GM18907 (cell line): ENCODE measurements around the gene DNAH9.

Experiments used
- ATAC-seq: cut with Tn5 transposase; IDR thresholded peaks from one replicate; pipeline ENCODE4 v1.9.1; 2021; ENCODE audit warnings: mild to moderate bottlenecking, moderate library complexity; ENCODE audit not compliant: unreplicated experiment

The DNAH9 gene

GRCh38 chr17:11739351-11739750 is 141.1 kb downstream of the DNAH9 start:
- ATAC-seq = no peak

DNA sequence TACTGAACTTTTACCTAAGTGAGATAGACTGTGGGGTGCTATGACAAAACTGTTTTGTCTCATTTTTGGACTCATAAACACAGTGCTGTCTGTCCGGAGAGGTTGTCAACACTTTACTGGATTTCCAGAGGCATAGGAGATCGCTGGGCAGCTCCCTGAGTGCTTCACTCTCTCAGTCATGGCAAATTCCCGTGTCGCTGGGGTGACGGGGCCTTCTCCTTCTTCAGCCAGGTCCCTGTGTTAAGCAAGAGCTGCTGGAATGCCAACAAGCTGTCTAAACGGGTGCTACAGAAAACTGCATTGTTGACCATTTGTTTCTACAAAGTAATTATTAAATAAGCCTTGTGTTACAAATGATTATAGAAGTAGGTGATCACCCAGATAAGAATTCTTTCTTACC is 141.6 kb downstream of the DNAH9 start:
- no peak for ATAC-seq

DNA sequence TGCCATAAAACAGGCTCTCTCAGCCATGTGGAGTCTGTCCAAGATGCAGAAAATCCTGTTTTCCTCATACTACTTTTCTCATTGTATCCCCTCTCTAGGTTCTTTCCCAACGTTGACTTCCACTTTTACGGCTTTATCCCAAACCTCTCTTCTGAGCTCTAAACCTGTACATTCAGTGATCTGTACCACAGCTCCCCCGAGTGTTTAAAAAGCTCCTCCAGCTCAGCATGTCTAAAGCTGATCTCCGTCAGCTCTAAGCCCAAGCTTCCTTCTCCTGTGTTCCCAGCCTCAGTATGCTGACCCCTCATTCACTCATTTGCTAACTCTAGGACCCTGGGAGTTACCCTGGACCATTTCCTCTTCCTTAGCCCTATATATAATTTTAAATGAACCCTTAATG is 144.6 kb downstream of the DNAH9 start:
- ATAC-seq = no peak

- ATAC-seq = no peak
Measured at GRCh38 chr17:11744696-11745095, 146.4 kb downstream of the DNAH9 start.

- ATAC-seq = no peak
Measured at GRCh38 chr17:11747441-11747840, 149.2 kb downstream of the DNAH9 start.

DNA sequence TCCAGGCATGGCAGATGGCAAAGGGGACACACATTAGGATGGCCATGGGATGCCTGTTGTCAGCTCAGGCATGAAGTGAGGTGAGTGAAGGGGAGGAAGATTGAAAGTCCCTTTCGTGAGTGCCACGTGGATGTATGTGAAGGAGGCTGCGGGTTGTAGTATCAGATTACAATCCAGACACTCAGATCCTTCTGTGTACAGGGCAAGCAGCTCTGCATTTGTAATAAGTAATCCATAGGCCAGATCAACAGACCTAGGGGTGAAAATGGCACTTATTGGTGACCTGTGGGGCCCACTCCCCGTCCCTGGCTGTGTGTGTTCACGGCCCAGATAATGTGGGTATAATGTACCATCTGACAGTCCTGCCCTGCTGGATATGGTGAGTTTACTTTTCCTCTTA is 159.5 kb downstream of the DNAH9 start:
- ATAC-seq = no peak

DNA sequence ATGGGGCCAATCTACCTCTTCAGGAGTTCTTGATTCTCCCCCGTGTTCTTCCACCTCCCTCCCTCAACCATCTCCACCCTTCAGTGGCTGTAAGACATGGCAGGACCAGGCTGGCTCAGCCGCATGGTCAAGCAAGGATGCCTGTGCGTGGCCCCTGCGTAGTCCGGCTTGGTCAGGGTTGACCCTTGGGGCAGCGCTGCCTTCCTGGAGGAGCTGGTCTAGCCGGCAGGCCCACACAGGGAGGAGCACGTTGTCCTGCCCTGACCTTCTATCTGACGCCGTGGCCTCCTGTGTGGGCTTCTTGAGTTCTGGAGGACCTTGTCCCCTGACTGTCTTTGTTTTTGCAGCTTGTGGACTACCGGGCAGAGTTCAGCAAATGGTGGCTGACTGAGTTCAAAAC is 169.8 kb downstream of the DNAH9 start:
- ATAC-seq = no peak

- ATAC-seq = no peak
Measured at GRCh38 chr17:11768981-11769380, 170.7 kb downstream of the DNAH9 start.

DNA sequence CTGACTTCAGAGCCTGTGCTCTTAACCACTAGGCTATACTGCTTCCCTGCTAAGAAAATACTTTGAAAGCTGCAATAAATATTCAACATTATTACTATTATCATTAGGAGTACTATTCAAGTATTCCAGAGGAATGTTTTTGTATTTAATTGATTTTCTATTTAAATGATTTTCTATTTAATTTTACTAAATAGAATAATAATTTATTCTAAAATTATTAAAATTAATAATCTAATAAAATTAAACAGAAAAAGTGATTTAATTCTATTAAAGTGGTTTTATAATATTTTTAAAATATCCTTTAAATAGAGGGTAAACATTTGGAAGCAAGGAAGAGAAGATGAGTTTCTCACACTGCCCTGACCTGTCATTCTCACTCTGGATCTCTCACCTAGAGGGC is 173.8 kb downstream of the DNAH9 start:
- ATAC-seq = no peak

DNA sequence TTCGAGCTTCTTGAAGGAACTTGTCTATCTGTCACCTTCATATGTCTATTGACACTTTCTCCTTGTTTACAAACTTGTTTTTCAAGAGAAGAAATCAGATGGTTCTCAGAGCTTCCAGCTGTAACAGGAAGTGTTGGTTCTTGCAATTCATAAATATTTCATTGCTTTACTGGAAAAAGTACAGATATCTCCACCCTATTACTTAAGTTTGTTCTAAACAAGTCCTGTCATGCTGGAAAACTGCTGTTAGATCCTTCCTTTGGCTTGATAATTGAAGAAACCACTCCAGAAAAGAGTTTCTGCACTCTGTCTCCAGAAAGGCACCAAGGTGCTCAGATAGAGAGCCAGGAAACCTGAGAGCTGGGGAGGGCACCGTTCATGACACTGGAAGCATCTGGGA is 181.6 kb downstream of the DNAH9 start:
- ATAC-seq = no peak

GRCh38 chr17:11780621-11781020 is 182.4 kb downstream of the DNAH9 start:
- no peak for ATAC-seq

- ATAC-seq = no peak
Measured at GRCh38 chr17:11786711-11787438, 188.6 kb downstream of the DNAH9 start.

GRCh38 chr17:11795906-11796305 is 197.6 kb downstream of the DNAH9 start:
- no peak for ATAC-seq

DNA sequence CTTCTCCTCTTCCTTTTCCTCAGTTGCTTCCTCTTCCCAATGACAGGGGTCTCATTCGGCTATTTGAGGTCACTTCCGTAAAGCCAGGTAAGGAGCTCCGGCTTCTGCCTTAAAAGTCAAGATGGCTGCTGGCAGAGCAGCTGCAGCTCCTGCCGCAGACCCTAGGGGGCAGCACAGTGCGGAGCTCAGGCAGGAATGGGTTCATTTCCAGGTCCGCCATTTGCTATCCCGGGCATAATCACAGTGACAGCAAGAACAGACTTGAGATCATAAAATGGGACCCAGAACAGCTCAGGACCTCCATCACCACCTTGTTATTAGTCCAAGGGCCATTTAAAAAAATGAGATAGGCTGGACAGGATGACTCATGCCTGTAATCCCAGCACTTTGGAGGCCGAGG is 199.5 kb downstream of the DNAH9 start:
- no peak for ATAC-seq

DNA sequence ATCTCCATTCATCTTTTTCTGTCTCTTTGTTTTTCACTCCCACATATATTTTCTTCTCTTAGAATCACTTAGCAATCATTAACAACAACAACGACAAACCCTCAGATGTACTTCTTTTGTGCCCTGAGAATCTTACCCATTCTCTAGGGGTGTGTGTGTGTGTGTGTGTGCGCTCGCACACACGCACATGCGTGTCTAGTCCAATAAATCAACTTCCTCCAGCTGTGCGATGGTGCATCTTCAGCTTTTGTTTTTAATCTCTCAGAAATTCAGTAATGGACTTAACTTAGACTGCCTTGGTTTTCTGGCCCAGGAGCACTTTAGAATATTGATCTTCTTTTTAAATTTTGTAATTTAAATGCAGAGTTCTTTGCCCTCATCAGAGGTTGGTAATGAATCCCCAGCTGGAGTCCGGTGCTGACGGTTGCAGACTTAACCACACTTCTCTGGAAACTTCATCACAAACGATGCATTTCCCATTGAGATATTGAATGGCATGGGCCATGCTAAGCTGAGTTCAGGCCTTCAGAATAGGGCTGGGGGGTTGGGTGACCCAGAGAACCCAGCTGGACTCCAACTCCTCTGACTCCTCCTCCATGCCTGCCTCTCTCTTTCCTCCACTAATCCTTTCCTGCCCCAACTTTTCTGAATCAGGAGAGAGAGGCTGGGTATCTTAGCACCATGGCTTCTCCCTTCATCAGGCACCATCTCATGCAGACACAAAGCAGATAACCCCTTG is 205.1 kb downstream of the DNAH9 start:
- no peak for ATAC-seq

DNA sequence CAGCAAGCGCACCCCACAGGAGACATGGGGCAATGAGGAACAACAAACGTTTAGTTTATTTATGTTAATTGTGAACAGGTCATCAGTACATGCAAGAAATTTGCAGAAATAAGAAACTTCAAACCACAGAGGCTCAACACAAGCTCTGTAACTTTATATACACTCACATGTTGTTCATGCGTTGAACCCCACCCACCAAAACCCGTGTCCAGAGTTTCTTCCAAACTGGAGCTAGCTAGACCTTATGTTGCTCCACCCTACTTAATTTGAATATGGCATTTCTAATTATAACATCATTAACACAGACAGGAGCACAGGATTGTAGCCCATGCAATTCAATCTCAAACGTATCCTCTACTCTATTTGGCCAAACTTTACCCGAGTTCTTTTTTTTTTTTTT is 206.9 kb downstream of the DNAH9 start:
- no peak for ATAC-seq

DNA sequence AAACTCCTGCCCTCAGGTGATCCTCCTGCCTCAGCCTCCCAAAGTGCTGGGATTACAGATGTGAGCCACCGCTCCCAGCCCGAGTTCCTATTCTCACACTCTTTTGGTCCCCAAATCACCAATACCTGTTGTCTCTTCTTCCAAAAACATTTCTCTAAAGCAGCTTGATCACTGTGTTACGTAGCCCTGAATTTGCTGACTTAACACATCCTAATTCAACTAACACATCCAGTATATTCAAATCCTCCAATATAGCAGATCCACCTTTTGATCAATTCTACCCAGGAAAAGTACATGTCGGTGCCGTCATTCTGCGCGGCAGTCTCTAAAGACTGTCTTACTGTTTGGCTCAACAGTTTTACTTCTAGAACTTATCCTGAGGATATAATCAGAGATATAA is 207.7 kb downstream of the DNAH9 start:
- ATAC-seq = no peak

DNA sequence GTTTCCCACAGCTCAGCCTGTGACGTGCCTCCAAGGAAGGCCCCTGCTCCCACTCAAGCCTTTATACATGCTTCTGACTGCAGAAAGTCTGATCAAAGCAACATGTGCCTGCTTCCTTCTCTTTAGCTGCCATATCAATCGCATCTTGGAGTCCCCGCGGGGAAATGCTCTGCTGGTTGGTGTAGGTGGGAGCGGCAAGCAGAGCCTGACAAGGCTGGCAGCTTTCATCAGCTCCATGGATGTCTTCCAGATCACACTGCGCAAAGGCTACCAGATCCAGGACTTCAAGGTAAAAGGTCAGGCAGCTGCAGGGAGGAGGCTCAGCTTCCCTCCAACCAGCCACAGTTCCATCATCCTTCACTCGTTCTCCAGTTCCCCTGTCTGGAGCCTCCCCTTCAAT is 209.3 kb downstream of the DNAH9 start:
- no peak for ATAC-seq

DNA sequence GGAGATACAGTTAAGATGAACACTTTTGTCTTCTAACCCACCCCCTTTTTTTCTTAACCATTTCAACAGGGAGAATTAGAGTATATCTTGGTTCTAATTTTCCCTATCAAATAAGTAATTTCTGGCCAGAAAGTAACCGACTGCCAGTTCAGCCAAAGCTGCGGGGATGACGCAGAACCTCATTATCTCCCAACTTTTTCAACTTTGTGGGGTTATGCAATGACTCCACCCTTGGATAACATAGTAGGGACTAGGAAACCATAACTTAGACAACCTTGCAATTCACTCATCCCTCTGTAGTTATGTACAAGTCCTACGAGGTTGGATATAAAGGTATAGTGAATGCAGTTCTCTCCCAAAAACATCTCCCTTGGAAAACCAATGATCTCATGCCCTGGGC is 215.0 kb downstream of the DNAH9 start:
- no peak for ATAC-seq

- no peak for ATAC-seq
Measured at GRCh38 chr17:11813871-11814270, 215.6 kb downstream of the DNAH9 start.

GRCh38 chr17:11814655-11815262 is 216.5 kb downstream of the DNAH9 start:
- ATAC-seq = no peak

- no peak for ATAC-seq
Measured at GRCh38 chr17:11816409-11816808, 218.1 kb downstream of the DNAH9 start.
